K562 (cell line): ENCODE measurements around the gene PLXNB1.

ENCODE experiments used
- ZNF699 ChIP-seq: fragments of 250-450 bp; sonication (Bioruptor Pico); IDR thresholded peaks from 2 replicates; pipeline ENCODE4 v1.8.0; 2021; ENCODE audit warnings: mild to moderate bottlenecking, moderate library complexity; ENCODE audit not compliant: insufficient replicate concordance
- TF ChIP-seq, protein P1 (sequence below), 3 experiments: IDR thresholded peaks in 2 of 3; conservative IDR thresholded peaks in 1 of 3; 2 replicates each; pipeline ENCODE4 v1.5.1; 2011 to 2012; ENCODE audit warnings: low read length in 3 of 3, mild to moderate bottlenecking in 3 of 3, control low read depth in 2 of 3, improper control_type of control experiment in 1 of 3, inconsistent platforms in 1 of 3, low read depth in 1 of 3, mixed read lengths in 1 of 3, moderate library complexity in 1 of 3; ENCODE audit not compliant: insufficient read depth in 2 of 3

DNA sequence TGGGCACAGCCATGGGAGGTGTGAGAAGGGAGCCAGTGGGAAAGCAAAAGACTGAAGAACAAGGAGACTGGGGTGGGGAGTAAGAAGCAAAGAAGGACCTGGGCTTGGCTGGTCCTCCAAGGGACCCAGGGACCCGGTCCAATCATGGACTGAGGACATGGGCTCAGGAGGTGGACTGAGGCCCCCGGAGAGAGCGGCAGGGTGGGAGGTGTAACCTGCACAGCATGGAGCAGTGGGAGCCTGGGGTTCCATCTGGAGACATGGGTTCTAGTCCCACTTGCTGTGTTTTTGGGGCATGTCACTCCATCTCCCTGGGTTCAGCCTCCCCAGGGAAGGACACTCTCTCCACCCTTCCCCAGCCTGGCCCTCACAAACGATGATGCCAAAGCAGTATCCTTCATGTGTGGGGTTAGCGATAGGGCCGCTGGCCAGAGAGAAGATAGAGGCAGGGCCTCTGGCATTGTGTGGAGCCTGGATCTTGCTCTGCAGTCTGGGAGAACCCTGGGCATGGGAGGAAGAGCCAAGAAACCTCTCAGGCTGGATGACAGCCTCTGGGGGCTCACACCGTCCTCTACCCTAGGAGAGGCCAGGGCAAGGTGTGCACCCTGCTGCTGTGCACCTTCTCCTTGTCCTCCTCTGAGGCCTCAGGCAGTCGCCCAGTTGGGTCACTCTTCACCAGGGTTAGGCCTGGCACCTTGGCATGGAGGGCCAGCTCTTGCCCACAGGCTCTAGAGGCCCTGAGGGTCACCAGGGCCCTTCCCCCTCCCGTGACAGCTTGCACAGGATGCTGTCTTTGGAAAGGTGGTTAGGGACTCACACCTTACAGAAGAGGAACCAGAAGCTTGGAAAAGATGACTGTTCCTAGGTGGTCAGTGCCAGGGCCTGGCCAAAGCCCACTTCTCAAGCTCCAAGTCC lies 31.9 kb downstream of the PLXNB1 start:
- TF ChIP-seq, protein P1, sequence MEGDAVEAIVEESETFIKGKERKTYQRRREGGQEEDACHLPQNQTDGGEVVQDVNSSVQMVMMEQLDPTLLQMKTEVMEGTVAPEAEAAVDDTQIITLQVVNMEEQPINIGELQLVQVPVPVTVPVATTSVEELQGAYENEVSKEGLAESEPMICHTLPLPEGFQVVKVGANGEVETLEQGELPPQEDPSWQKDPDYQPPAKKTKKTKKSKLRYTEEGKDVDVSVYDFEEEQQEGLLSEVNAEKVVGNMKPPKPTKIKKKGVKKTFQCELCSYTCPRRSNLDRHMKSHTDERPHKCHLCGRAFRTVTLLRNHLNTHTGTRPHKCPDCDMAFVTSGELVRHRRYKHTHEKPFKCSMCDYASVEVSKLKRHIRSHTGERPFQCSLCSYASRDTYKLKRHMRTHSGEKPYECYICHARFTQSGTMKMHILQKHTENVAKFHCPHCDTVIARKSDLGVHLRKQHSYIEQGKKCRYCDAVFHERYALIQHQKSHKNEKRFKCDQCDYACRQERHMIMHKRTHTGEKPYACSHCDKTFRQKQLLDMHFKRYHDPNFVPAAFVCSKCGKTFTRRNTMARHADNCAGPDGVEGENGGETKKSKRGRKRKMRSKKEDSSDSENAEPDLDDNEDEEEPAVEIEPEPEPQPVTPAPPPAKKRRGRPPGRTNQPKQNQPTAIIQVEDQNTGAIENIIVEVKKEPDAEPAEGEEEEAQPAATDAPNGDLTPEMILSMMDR (IDR thresholded peaks at IDR 0.05 in 2 of 3, conservative IDR thresholded peaks at IDR 0.05 in 1 of 3; ENCODE audit: insufficient read depth in 2 of 3, low read depth in 1 of 3, low read length in 3 of 3) = no peak
- TF ChIP-seq ZNF699 (CRISPR knock-in tag) = no peak
